ENCODE results near the gene GIT2. TPM values are rescaled to one million over a fixed set of nuclear protein-coding genes. Genes with fewer than 3 reads are reported as not detected.

GIT2 gene
- total RNA-seq, 1 experiment from 2014 or later = 21.7 TPM

GRCh38 chr12:109963743-109964429, 32.3 kb downstream of the GIT2 start:
- no peak for DNase-seq (ENCODE audit: low spot score)
- ChIA-PET CTCF (no interaction called here), POLR2A (interaction anchor here (0.7 kb wide), 1 partner anchor 51 kb away, joined by 6 read pairs; no protein-coding TSS in a partner anchor)
- Mint-ChIP-seq H3K4me3 (no peak overlapping the region), H3K27me3 (ENCODE audit: low read depth) (no peaks in the 10 kb centered on the region), H3K27ac (no peak overlapping the region), H3K9me3 (no peaks in the 10 kb centered on the region), H3K4me1 (no peaks in the 10 kb centered on the region), H3K36me3 (peaks cover 20% of the 10 kb centered on the region)
- ATAC-seq = no peak
- no peak for TF ChIP-seq CREB1 (CRISPR knock-in tag; IDR thresholded peaks at IDR 0.05)
- no peak for TF ChIP-seq ETV6 (CRISPR knock-in tag; IDR thresholded peaks at IDR 0.05)
- TF ChIP-seq, protein P1, sequence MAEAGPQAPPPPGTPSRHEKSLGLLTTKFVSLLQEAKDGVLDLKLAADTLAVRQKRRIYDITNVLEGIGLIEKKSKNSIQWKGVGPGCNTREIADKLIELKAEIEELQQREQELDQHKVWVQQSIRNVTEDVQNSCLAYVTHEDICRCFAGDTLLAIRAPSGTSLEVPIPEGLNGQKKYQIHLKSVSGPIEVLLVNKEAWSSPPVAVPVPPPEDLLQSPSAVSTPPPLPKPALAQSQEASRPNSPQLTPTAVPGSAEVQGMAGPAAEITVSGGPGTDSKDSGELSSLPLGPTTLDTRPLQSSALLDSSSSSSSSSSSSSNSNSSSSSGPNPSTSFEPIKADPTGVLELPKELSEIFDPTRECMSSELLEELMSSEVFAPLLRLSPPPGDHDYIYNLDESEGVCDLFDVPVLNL (CRISPR knock-in tag; IDR thresholded peaks at IDR 0.05; ENCODE audit: borderline replicate concordance, low read depth) = no peak
- no peak for TF ChIP-seq FOXP4 (CRISPR knock-in tag; IDR thresholded peaks at IDR 0.05)
- TF ChIP-seq NR3C1 (CRISPR knock-in tag; conservative IDR thresholded peaks at IDR 0.05; ENCODE audit: low read depth) = no peak
- TF ChIP-seq SP1 (CRISPR knock-in tag; conservative IDR thresholded peaks at IDR 0.05) = no peak
- TF ChIP-seq STAT6 (CRISPR knock-in tag; conservative IDR thresholded peaks at IDR 0.05; ENCODE audit: low read depth) = no peak
- TF ChIP-seq ZNF671 (CRISPR knock-in tag; IDR thresholded peaks at IDR 0.05) = no peak
- no peak for TF ChIP-seq TEAD4 (CRISPR knock-in tag; IDR thresholded peaks at IDR 0.05)
- TF ChIP-seq GTF2I (CRISPR knock-in tag; conservative IDR thresholded peaks at IDR 0.05) = no peak
- TF ChIP-seq NR2C2 (CRISPR knock-in tag; IDR thresholded peaks at IDR 0.05) = no peak

DNA sequence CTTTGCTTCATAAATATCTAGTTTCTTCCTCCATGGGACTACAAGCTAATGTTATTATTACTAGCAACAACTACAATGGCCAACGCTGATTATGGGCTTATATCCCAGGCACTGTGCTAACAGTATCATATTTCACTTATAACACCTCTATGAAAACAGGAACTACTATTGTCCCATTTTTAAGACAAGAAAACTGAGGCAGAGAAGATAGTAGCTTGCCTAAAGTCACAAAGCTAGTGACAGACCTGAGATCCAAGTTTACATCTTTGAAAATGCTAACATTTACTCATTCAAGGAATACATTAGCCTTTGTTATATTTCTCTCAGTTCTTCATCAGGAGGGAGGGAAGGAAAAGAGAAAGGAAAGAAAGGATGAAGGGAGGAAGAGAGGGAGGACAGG, 32.8 kb downstream of the GIT2 start:
- H3K9me3 Mint-ChIP-seq = no peaks in the 10 kb centered on the region
- H3K4me1 Mint-ChIP-seq = no peaks in the 10 kb centered on the region
- TF ChIP-seq KAT7 (CRISPR knock-in tag; IDR thresholded peaks at IDR 0.05; ENCODE audit: borderline replicate concordance) = no peak
- H3K4me3 Mint-ChIP-seq = no peak overlapping the region
- peaks cover 26% of the 10 kb centered on the region for H3K36me3 Mint-ChIP-seq
- DNase-seq (ENCODE audit: low spot score) (no peak), ATAC-seq (no peak)
- ChIA-PET CTCF (no interaction called here), POLR2A (no interaction called here)
- no peaks in the 10 kb centered on the region for H3K27me3 Mint-ChIP-seq (ENCODE audit: low read depth)
- H3K27ac Mint-ChIP-seq = no peak overlapping the region

GRCh38 chr12:109962398-109962797, 33.8 kb downstream of the GIT2 start:
- Mint-ChIP-seq H3K36me3 (peaks cover 27% of the 10 kb centered on the region), H3K4me3 (no peak overlapping the region), H3K4me1 (no peaks in the 10 kb centered on the region), H3K27ac (peak overlapping the region; percentile 57; the same call in 1 of the 2 replicates), H3K27me3 (ENCODE audit: low read depth) (no peaks in the 10 kb centered on the region), H3K9me3 (no peaks in the 10 kb centered on the region)
- CTCF ChIA-PET = interaction anchor here (1.1 kb wide), 1 partner anchor 51 kb away, joined by 3 read pairs; no protein-coding TSS in a partner anchor
- ATAC-seq (no peak; the same call in 1 of the 2 replicates), DNase-seq (ENCODE audit: low spot score) (no peak)
- POLR2A ChIA-PET = no interaction called here
- TF ChIP-seq ZNF317 (CRISPR knock-in tag; IDR thresholded peaks at IDR 0.05; ENCODE audit: borderline replicate concordance, low read depth) (no peak), CREB1 (CRISPR knock-in tag; IDR thresholded peaks at IDR 0.05) (no peak), HMGXB4 (CRISPR knock-in tag; IDR thresholded peaks at IDR 0.05) (no peak), ZNF263 (CRISPR knock-in tag; IDR thresholded peaks at IDR 0.05; ENCODE audit: low read depth) (no peak), SMAD3 (CRISPR knock-in tag; IDR thresholded peaks at IDR 0.05; ENCODE audit: borderline replicate concordance) (no peak), TEAD4 (CRISPR knock-in tag; IDR thresholded peaks at IDR 0.05) (no peak), SOX15 (CRISPR knock-in tag; IDR thresholded peaks at IDR 0.05) (no peak), ZMAT4 (CRISPR knock-in tag; IDR thresholded peaks at IDR 0.05) (no peak), ZNF416 (CRISPR knock-in tag; IDR thresholded peaks at IDR 0.05) (no peak), MAX (CRISPR knock-in tag; IDR thresholded peaks at IDR 0.05) (no peak)
- TF ChIP-seq, protein P2, sequence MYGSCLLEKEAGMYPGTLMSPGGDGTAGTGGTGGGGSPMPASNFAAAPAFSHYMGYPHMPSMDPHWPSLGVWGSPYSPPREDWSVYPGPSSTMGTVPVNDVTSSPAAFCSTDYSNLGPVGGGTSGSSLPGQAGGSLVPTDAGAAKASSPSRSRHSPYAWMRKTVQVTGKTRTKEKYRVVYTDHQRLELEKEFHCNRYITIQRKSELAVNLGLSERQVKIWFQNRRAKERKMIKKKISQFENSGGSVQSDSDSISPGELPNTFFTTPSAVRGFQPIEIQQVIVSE (CRISPR knock-in tag; IDR thresholded peaks at IDR 0.05; ENCODE audit: borderline replicate concordance) = no peak
- TF ChIP-seq, protein P3, sequence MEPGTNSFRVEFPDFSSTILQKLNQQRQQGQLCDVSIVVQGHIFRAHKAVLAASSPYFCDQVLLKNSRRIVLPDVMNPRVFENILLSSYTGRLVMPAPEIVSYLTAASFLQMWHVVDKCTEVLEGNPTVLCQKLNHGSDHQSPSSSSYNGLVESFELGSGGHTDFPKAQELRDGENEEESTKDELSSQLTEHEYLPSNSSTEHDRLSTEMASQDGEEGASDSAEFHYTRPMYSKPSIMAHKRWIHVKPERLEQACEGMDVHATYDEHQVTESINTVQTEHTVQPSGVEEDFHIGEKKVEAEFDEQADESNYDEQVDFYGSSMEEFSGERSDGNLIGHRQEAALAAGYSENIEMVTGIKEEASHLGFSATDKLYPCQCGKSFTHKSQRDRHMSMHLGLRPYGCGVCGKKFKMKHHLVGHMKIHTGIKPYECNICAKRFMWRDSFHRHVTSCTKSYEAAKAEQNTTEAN (CRISPR knock-in tag; IDR thresholded peaks at IDR 0.05) = no peak

Data from WTC11 (cell line).